Activated T-helper 9 cell treated with anti-CD3 and anti-CD28 coated beads, Interleukin-2, amount 50 U/mL, for 16 hours (primary cell): Measurements from ENCODE around the gene CYP24A1.

Experiments used
- DNase-seq: peaks from one replicate; pipeline ENCODE4 v3.0.0-alpha.2; 2020; ENCODE audit warnings: low read depth

The CYP24A1 gene

GRCh38 chr20:54174457-54175175 lies 830 bp upstream of the CYP24A1 start:
- no peak for DNase-seq

- DNase-seq, result no peak
Measured at GRCh38 chr20:54172856-54173652, 732 bp downstream of the CYP24A1 start.

- no peak for DNase-seq
Measured at GRCh38 chr20:54172532-54172855, 1.3 kb downstream of the CYP24A1 start.

GRCh38 chr20:54170963-54171362 lies 2.8 kb downstream of the CYP24A1 start:
- DNase-seq, result no peak

- DNase-seq, result no peak
Measured at GRCh38 chr20:54170026-54170471, 3.7 kb downstream of the CYP24A1 start.

GRCh38 chr20:54168961-54169862 lies 4.6 kb downstream of the CYP24A1 start:
- no peak for DNase-seq

GRCh38 chr20:54167909-54168872 lies 5.6 kb downstream of the CYP24A1 start:
- no peak for DNase-seq

GRCh38 chr20:54166987-54167662 lies 6.7 kb downstream of the CYP24A1 start:
- no peak for DNase-seq

- no peak for DNase-seq
Measured at GRCh38 chr20:54165803-54166202, 8.0 kb downstream of the CYP24A1 start.

- DNase-seq, result no peak
Measured at GRCh38 chr20:54165014-54165413, 8.8 kb downstream of the CYP24A1 start.

GRCh38 chr20:54163402-54163801 lies 10.4 kb downstream of the CYP24A1 start:
- no peak for DNase-seq

- no peak for DNase-seq
Measured at GRCh38 chr20:54162378-54163009, 11.3 kb downstream of the CYP24A1 start.

- DNase-seq, result no peak
Measured at GRCh38 chr20:54161821-54162149, 12.0 kb downstream of the CYP24A1 start.

- no peak for DNase-seq
Measured at GRCh38 chr20:54161008-54161820, 12.6 kb downstream of the CYP24A1 start.

- no peak for DNase-seq
Measured at GRCh38 chr20:54160065-54161007, 13.4 kb downstream of the CYP24A1 start.

GRCh38 chr20:54158856-54159418 lies 14.8 kb downstream of the CYP24A1 start:
- DNase-seq, result no peak

GRCh38 chr20:54158226-54158625 lies 15.6 kb downstream of the CYP24A1 start:
- no peak for DNase-seq
